Gastroesophageal sphincter (tissue), 4 donors: Measurements from ENCODE around the gene SMURF1. TPM values are rescaled to one million over a fixed set of nuclear protein-coding genes. Genes with fewer than 3 reads are reported as not detected.

ENCODE experiments used
- ATAC-seq: fragments of 150-250 bp; one replicate; pipeline ENCODE4 v1.9.1; 2016; ENCODE audit warnings: mild to moderate bottlenecking, moderate library complexity
- H3K27ac ChIP-seq, 4 donors: fragments of 200-600 bp; sonication (generic) in 3 of 4; 1 replicate in 3 of 4; 2 replicates in 1 of 4; pipeline ENCODE4 v1.5.1; 2016 to 2019
- H3K27me3 ChIP-seq: fragments of 200-600 bp; sonication (generic); one replicate; pipeline ENCODE4 v1.5.1; 2019
- H3K36me3 ChIP-seq, 2 donors: fragments of 200-600 bp; sonication (generic); one replicate each; pipeline ENCODE4 v1.5.1; 2019; ENCODE audit warnings: control low read depth in 1 of 2
- H3K4me1 ChIP-seq, 3 donors: fragments of 200-600 bp; sonication (generic); 1 replicate in 2 of 3; 2 replicates in 1 of 3; pipeline ENCODE4 v1.5.1; 2016 to 2019; ENCODE audit warnings: control low read depth in 2 of 3
- H3K4me3 ChIP-seq, 2 donors: fragments of 200-600 bp; sonication (generic); one replicate each; pipeline ENCODE4 v1.5.1; 2019; ENCODE audit warnings: mild to moderate bottlenecking in 1 of 2, moderate library complexity in 1 of 2
- H3K9me3 ChIP-seq, 3 donors: fragments of 200-600 bp; sonication (generic); one replicate each; pipeline ENCODE4 v1.5.1; 2017 to 2019; ENCODE audit warnings: control low read depth in 2 of 3
- CTCF ChIP-seq, 4 experiments: fragments of 200-600 bp in 2 of 4; fragments of 450-650 bp in 2 of 4; sonication (generic) in 1 of 4; IDR thresholded peaks; one replicate each; pipeline ENCODE4 v1.5.1; 2017 to 2019; ENCODE audit warnings: antibody characterized with exemption in 4 of 4, mild to moderate bottlenecking in 2 of 4, moderate library complexity in 2 of 4
- EP300 ChIP-seq: sonication (generic); formaldehyde crosslinking; IDR thresholded peaks from one replicate; pipeline ENCODE4 v1.6.1; 2017; ENCODE audit warnings: antibody characterized with exemption, mild to moderate bottlenecking
- POLR2A ChIP-seq, 2 donors: fragments of 450-650 bp; IDR thresholded peaks; one replicate each; pipeline ENCODE4 v1.6.1; 2017; ENCODE audit warnings: antibody characterized with exemption in 2 of 2, mild to moderate bottlenecking in 2 of 2, moderate library complexity in 1 of 2
- POLR2AphosphoS5 ChIP-seq: sonication (generic); formaldehyde crosslinking; IDR thresholded peaks from one replicate; pipeline ENCODE4 v1.6.1; 2017; ENCODE audit warnings: antibody characterized with exemption
- WGBS, 2 donors: methylation state at CpG; one replicate each; pipeline ENCODE4 v1.1.5; 2018; ENCODE audit warnings: low coverage in 1 of 2; 5-methylcytosine and 5-hydroxymethylcytosine counted together
- total RNA-seq, 4 donors: library from RNA; depleted of rRNA; stranded (reverse); fragments of >200 nt; gene quantifications; one replicate each; pipeline ENCODE4 v1.1.0, GENCODE V29; 2016

The SMURF1 gene
- total RNA-seq, 4 donors from 2014 or later = 20.1 to 26.2 (median 21.9) TPM

DNA sequence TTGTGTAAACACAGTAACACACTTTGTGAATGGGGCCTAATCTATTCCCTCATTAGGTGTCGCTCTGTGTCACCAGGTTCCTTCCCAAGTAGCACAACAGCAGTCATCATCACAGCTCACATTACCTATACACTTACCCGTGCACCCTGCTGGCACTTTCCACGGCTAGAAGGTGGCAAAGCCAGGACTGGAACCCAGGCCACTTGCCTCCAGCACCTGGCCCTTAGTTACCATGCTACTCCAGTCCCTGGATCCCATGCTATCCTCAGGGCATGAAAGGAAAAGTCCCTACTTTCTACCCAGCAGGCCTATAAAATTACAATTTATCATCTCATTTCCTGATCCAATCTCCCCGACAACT is 18.4 kb downstream of the SMURF1 start:
- no peak for TF ChIP-seq CTCF (IDR thresholded peaks at IDR 0.05)
- no peak for TF ChIP-seq EP300
- no peak for TF ChIP-seq POLR2AphosphoS5
- TF ChIP-seq POLR2A (IDR thresholded peaks at IDR 0.05) = no peak
- H3K4me3 ChIP-seq = no peak overlapping the region
- no peaks in the 10 kb centered on the region for H3K27me3 ChIP-seq
- no peaks in the 10 kb centered on the region for H3K36me3 ChIP-seq
- H3K9me3 ChIP-seq = no peaks in the 10 kb centered on the region
- peak overlapping the region in 2 of 4 donors; percentile 11 to 29 for H3K27ac ChIP-seq
- WGBS, 2 donors = 87 to 97% methylated on average over 4 of the region's 4 CpGs
- no peak for ATAC-seq
- H3K4me1 ChIP-seq = peaks cover 0 to 92% (median 29%) of the 10 kb centered on the region in 3 donors

- H3K9me3 ChIP-seq = no peaks in the 10 kb centered on the region
- H3K4me3 ChIP-seq = no peak overlapping the region
- no peak for ATAC-seq
- no peaks in the 10 kb centered on the region for H3K36me3 ChIP-seq
- 84 to 89% methylated on average over 3 of the region's 3 CpGs for WGBS, 2 donors
- no peaks in the 10 kb centered on the region for H3K27me3 ChIP-seq
- TF ChIP-seq EP300 (no peak), CTCF (IDR thresholded peaks at IDR 0.05) (no peak), POLR2A (IDR thresholded peaks at IDR 0.05) (no peak), POLR2AphosphoS5 (no peak)
- H3K27ac ChIP-seq = peak overlapping the region in 3 of 4 donors; percentile 9 to 57 (median 49)
- H3K4me1 ChIP-seq = peaks cover 2 to 93% (median 35%) of the 10 kb centered on the region in 3 donors
Observed at GRCh38 chr7:99124751-99125504, 19.0 kb downstream of the SMURF1 start.

DNA sequence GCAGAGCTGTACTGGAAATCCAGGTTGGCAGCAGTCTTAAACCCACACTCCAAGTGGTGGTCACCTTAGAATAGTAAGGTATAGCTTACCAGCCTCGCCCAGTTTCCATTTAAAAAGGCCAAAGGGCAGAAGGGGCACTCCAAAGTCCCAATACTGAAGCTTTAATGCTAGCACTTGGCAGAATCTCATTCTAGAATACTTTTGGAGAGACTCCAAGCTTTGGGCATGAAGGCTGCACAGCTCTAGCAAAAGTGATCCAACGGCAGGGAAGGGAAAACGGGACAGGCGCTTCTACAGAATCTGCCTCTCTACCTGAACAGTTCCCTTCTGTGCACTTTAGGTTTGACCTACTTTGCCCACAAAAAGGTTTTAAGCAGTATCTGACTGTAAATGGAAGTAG is 19.7 kb downstream of the SMURF1 start:
- H3K4me1 ChIP-seq = peaks cover 2 to 94% (median 37%) of the 10 kb centered on the region in 3 donors
- H3K9me3 ChIP-seq = no peaks in the 10 kb centered on the region
- ATAC-seq = no peak
- WGBS, 2 donors = 67 to 87% methylated on average over 2 to 3 of the region's 4 CpGs
- TF ChIP-seq POLR2A (IDR thresholded peaks at IDR 0.05) = no peak
- no peak for TF ChIP-seq EP300
- no peak for TF ChIP-seq POLR2AphosphoS5
- no peak for TF ChIP-seq CTCF (IDR thresholded peaks at IDR 0.05)
- H3K36me3 ChIP-seq = no peaks in the 10 kb centered on the region
- H3K27ac ChIP-seq = peak overlapping the region in 3 of 4 donors; percentile 49 to 65 (median 57)
- H3K27me3 ChIP-seq = no peaks in the 10 kb centered on the region
- no peak overlapping the region for H3K4me3 ChIP-seq

- TF ChIP-seq CTCF (IDR thresholded peaks at IDR 0.05) (no peak), EP300 (no peak), POLR2A (IDR thresholded peaks at IDR 0.05) (no peak), POLR2AphosphoS5 (no peak)
- H3K36me3 ChIP-seq = no peaks in the 10 kb centered on the region
- 13 to 43% methylated on average over 1 of the region's 1 CpG for WGBS, 2 donors
- peak; percentile 73 for ATAC-seq
- H3K9me3 ChIP-seq = no peaks in the 10 kb centered on the region
- no peak overlapping the region for H3K4me3 ChIP-seq
- peaks cover 6 to 94% (median 36%) of the 10 kb centered on the region in 3 donors for H3K4me1 ChIP-seq
- no peaks in the 10 kb centered on the region for H3K27me3 ChIP-seq
- H3K27ac ChIP-seq = peak overlapping the region in 3 of 4 donors; percentile 49 to 65 (median 57)
Observed at GRCh38 chr7:99123571-99124033, 20.3 kb downstream of the SMURF1 start.

DNA sequence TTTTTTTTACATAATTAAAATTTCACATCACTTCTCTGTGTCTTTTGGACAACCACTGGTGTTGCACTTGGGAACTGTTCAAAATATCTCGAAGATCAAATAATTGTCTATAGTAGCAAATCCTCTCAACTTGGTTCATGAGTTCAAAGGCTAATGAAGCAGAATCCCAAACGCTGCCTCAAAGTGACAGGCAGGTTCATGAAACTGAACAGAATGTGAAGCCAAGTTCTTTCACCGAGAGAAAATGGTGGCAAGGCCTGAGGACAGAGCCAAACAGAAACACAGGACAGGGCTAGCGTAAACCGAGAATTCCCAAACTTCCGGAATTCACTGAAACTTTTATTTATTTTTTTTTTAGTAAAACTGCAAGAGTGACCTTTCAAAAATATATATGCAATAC is 21.1 kb downstream of the SMURF1 start:
- Histone ChIP-seq H3K27ac (peak overlapping the region in 1 of 4 donors; percentile 49), H3K36me3 (no peaks in the 10 kb centered on the region), H3K9me3 (no peaks in the 10 kb centered on the region), H3K4me1 (peaks cover 8 to 93% (median 30%) of the 10 kb centered on the region in 3 donors), H3K27me3 (no peaks in the 10 kb centered on the region), H3K4me3 (no peak overlapping the region)
- 71 to 92% methylated on average over 5 to 6 of the region's 6 CpGs for WGBS, 2 donors
- TF ChIP-seq EP300 = no peak
- no peak for TF ChIP-seq POLR2AphosphoS5
- no peak for TF ChIP-seq CTCF (IDR thresholded peaks at IDR 0.05)
- TF ChIP-seq POLR2A (IDR thresholded peaks at IDR 0.05) = no peak
- ATAC-seq = no peak
